ENCODE measurements around the gene PITX2.
A peak's percentile ranks its signal among the peaks of the same experiment; 100 is the strongest.
"Not testable (repeated sequence)": the region's sequence is repeated elsewhere in the genome, so short reads cannot be mapped to it uniquely, and the experiment has no call there.

The PITX2 gene

GRCh38 chr4:110610620-110610939, 12.3 kb downstream of the PITX2 start:
- no peak for DNase-seq

- DNase-seq = no peak
These were observed 13.7 kb downstream of the PITX2 start for GRCh38 chr4:110609044-110609750.

GRCh38 chr4:110605077-110605476, 17.8 kb downstream of the PITX2 start:
- no peak for DNase-seq

- no peak for DNase-seq
These were observed 20.8 kb downstream of the PITX2 start for GRCh38 chr4:110602061-110602460.

- DNase-seq = no peak
These were observed 25.3 kb downstream of the PITX2 start for GRCh38 chr4:110597582-110597981.

GRCh38 chr4:110596431-110596830, 26.4 kb downstream of the PITX2 start:
- no peak for DNase-seq

- no peak for DNase-seq
These were observed 27.3 kb downstream of the PITX2 start for GRCh38 chr4:110595583-110595982.

GRCh38 chr4:110589297-110589696, 33.6 kb downstream of the PITX2 start:
- DNase-seq = no peak

GRCh38 chr4:110587666-110588285, 35.1 kb downstream of the PITX2 start:
- DNase-seq = no peak

GRCh38 chr4:110586131-110586850, 36.6 kb downstream of the PITX2 start:
- peak in 1 of 2 donors; percentile 3 for DNase-seq

GRCh38 chr4:110576696-110577095, 46.2 kb downstream of the PITX2 start:
- not testable (repeated sequence) for DNase-seq

All from hippocampal formation (tissue), 2 donors.